RWPE1 (cell line): ENCODE measurements around the gene TTR.

Source experiments
- CTCF ChIA-PET: fragments of 350-600 bp; sonication (Branson Sonifier 250); formaldehyde crosslinking; extraction: SDS; loops from one replicate; lab custom pipeline; 2021; lab: Yijun Ruan, JAX
- POLR2A ChIA-PET: fragments of 400-600 bp; formaldehyde crosslinking; extraction: SDS; loops from one replicate; lab custom pipeline; 2020; ENCODE audit warnings: antibody characterized with exemption; ENCODE audit not compliant: low non-redundant PET; lab: Yijun Ruan, JAX
- DNase-seq: peaks from one replicate; pipeline ENCODE4 v3.0.0; 2012; ENCODE audit warnings: low spot score
- H3K27ac ChIP-seq: fragments of 450-650 bp; 2 replicates; pipeline ENCODE4 v1.5.1; 2017
- TF ChIP-seq, protein P1 (sequence below): fragments of 450-650 bp; conservative IDR thresholded peaks from 2 replicates; pipeline ENCODE4 v1.5.1; 2017; ENCODE audit warnings: low read depth, mild to moderate bottlenecking

The TTR gene

GRCh38 chr18:31637445-31637844 is 45.8 kb downstream of the TTR start:
- POLR2A ChIA-PET = interaction anchor here (0.6 kb wide), 1 partner anchor 58 kb away, joined by 3 read pairs; no protein-coding TSS in a partner anchor
- TF ChIP-seq, protein P1, sequence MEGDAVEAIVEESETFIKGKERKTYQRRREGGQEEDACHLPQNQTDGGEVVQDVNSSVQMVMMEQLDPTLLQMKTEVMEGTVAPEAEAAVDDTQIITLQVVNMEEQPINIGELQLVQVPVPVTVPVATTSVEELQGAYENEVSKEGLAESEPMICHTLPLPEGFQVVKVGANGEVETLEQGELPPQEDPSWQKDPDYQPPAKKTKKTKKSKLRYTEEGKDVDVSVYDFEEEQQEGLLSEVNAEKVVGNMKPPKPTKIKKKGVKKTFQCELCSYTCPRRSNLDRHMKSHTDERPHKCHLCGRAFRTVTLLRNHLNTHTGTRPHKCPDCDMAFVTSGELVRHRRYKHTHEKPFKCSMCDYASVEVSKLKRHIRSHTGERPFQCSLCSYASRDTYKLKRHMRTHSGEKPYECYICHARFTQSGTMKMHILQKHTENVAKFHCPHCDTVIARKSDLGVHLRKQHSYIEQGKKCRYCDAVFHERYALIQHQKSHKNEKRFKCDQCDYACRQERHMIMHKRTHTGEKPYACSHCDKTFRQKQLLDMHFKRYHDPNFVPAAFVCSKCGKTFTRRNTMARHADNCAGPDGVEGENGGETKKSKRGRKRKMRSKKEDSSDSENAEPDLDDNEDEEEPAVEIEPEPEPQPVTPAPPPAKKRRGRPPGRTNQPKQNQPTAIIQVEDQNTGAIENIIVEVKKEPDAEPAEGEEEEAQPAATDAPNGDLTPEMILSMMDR = no peak
- CTCF ChIA-PET = no interaction called here
- no peak for DNase-seq
- H3K27ac ChIP-seq = no peak overlapping the region

- H3K27ac ChIP-seq = peak overlapping the region; percentile 83
- peak; percentile 29 for DNase-seq
- TF ChIP-seq, protein P1 = no peak
- ChIA-PET CTCF (no interaction called here), POLR2A (interaction anchor here (0.5 kb wide), 1 partner anchor 25 kb away, joined by 4 read pairs; no protein-coding TSS in a partner anchor)
These were observed 51.3 kb downstream of the TTR start for GRCh38 chr18:31643003-31643402.

GRCh38 chr18:31645411-31645810 is 53.7 kb downstream of the TTR start:
- TF ChIP-seq, protein P1 = no peak
- ChIA-PET POLR2A (no interaction called here), CTCF (no interaction called here)
- no peak for DNase-seq
- no peak overlapping the region for H3K27ac ChIP-seq

GRCh38 chr18:31646332-31647126 is 54.9 kb downstream of the TTR start:
- no peak for DNase-seq
- no peak overlapping the region for H3K27ac ChIP-seq
- CTCF ChIA-PET = no interaction called here
- TF ChIP-seq, protein P1 = no peak
- POLR2A ChIA-PET = no interaction called here

DNA sequence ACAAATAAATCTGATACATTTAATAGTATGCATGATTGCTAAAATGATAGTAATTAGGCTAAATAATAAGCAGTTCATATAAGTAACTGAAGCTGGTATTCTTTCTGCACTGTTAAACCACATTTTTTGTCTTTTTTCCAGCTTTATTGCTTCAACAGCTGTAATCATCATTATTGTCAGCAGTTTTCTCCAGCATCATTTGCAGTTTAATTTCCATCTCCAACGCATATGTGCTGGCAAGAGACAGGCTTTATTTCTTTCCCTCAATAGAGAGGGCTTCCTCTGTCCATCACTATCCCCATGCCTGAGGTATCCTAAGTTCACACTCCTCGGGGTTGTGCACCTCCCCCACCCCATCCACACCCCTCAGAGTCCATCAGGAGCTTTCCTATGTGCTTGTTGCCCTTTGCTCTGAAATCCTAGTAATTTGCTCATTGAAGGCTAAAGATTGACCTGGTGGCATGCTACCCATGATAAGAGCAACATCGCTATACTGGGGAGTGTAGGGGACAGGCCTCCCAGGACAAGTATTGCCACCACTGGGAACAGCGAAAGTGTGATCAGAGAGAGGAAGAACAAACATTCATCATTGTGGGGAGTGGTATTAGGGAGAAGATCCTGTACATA is 55.6 kb downstream of the TTR start:
- TF ChIP-seq, protein P1 = no peak
- CTCF ChIA-PET = no interaction called here
- H3K27ac ChIP-seq = no peak overlapping the region
- DNase-seq = no peak
- POLR2A ChIA-PET = no interaction called here
